HG02885 (cell line): ENCODE data around the gene REEP1.

ENCODE experiments used
- ATAC-seq: cut with Tn5 transposase; IDR thresholded peaks from one replicate; pipeline ENCODE4 v1.9.1; 2021; ENCODE audit warnings: mild to moderate bottlenecking; ENCODE audit not compliant: unreplicated experiment, poor library complexity

Gene REEP1

DNA sequence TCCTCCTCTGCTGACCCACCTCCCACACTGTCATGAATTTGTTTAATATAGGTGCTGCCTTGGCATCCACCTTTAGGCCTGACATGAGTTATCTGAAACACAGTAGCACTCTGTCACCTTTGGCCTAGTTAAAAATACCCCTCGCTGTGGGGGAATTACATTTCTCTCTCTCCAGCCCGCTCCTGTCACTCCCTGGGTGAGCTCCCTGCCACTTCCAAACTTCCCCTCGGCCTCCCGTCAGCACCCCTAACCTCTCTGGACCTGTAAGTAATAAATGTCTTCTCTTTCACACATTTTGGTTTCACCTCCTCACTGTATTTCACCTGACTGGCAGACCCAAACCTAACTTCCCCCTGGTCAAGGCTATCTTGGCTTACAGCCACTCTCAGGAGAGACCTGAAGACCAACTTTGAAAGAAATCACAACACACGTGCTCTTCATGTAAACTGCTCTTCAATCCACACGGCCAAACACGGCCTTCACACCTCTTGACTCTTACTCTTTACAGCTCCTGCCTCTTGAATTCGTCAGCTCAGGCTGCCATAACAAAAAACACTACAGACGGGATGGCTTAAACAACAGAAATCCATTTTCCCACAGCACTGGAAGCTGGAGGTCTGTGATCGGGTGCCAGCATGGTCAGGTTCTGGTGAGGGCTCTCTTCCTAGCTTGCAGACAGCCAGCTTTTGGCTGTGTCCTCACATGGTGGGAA, 28.3 kb downstream of the REEP1 start:
- ATAC-seq = no peak

DNA sequence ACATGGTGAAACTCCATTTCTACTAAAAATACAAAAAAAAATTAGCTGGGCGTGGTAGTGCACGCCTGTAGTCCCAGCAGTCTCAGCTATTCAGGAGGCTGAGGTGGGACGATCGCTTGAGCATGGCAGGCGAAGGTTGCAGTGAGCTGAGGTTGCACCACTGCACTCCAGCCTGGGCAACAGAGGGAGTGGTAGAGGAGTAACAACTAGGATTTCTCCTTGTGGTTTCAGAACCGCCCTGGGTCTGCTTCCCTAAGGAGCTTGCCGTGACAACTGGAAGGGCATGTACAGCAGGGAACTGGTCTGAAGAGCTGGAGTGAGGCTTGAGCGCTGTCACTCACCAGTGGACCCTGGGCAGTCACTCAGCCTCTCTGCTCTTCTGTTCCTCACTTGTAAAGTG, 29.1 kb downstream of the REEP1 start:
- ATAC-seq = no peak

- ATAC-seq = no peak
Measured at GRCh38 chr2:86307431-86307830, 30.0 kb downstream of the REEP1 start.

GRCh38 chr2:86305915-86306254, 31.5 kb downstream of the REEP1 start:
- no peak for ATAC-seq

GRCh38 chr2:86305195-86305914, 32.1 kb downstream of the REEP1 start:
- ATAC-seq = no peak

- ATAC-seq = no peak
Measured at GRCh38 chr2:86304416-86304815, 33.0 kb downstream of the REEP1 start.

DNA sequence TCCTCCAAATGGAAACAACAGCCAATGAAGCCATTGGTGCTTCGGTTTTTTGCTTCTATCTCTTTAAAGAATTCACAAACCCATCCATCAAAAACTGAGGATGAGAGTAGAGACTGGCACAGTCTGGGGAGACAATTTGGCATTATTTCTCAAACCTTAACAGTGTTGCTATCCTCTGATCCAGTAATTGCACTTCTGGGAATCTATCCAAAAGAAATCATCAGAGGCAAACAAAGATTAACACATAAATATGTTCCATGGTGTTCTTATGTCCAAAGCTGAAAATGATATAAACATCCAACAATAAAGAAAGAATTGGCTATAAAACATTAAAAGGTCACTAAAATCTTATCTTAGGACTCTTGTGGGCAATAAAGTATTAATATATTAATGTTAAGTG, 35.1 kb downstream of the REEP1 start:
- ATAC-seq = no peak

- ATAC-seq = no peak
Measured at GRCh38 chr2:86301711-86302202, 35.7 kb downstream of the REEP1 start.

DNA sequence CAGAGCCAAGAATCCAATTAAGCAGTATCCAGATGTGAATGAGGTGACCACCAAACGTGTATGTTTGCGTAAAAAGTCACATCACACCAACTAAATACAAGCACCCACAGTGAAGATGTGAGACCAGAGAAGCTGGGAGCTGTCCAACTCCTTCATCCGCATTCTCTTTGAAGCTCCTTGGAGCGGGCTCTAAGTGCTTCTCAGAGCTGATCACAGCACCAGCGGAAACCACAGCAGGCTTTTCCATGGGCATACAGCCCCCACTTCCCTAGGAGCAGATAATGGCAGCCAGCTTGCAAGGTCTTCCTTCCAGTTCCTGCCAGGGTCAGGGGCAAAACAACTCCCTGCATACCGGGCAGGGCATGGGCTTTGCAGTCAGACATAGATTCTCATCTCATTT, 36.4 kb downstream of the REEP1 start:
- no peak for ATAC-seq

DNA sequence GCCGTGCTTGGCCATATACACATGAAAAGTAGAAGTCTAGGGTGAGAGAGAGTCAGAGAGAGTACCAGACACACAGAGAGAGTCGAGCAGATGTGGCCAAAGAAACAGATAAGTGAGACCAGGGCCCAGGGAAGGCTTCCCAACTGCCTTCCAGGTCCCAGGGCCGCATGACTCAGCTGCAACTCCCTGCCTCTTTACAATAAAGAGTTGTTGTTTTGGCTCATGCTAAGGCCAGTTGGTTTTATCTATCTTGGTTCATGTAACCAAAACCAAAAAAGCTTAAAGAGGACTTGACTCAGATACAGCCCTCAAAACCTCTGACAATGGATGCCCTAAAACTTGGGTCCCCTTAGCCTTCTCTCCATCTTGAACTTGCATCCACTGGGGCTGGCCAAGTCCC, 36.9 kb downstream of the REEP1 start:
- no peak for ATAC-seq

- no peak for ATAC-seq
Measured at GRCh38 chr2:86298411-86299390, 38.7 kb downstream of the REEP1 start.

DNA sequence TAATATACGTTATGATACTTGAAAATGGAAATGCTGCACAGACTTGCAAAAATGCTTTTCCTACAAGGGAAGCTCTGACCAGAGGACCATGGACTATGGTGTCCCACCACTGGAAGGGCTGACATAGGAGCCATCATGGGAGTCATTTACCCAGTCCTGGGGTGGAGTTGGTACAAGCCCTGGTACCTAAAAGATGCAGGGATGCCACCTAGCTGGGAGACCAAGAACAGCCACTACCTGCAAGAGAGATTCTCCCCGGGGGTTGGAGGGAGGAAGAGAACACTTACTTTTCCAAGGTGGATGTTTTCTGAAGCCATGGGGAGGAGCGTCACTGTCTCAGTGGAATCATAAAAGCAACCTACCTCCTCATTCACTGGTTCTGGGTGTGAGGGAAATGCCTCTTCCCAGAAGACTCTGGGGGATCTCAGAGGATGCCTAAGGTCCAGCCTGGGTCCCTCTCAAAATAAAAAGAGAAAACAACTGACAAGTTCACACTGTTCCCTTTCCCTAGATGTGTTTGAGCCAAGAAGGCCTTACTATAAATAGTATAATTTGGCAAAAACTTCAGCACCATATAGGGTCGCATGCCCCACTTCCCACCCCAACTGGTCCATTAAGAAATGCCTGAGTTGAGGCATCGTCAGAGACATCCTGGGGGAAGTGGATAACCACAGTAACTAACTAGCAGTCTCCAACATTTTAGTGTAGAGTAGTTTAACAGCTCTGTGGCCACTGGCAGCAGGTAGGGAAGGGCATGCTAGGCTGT, 39.9 kb downstream of the REEP1 start:
- ATAC-seq = no peak

DNA sequence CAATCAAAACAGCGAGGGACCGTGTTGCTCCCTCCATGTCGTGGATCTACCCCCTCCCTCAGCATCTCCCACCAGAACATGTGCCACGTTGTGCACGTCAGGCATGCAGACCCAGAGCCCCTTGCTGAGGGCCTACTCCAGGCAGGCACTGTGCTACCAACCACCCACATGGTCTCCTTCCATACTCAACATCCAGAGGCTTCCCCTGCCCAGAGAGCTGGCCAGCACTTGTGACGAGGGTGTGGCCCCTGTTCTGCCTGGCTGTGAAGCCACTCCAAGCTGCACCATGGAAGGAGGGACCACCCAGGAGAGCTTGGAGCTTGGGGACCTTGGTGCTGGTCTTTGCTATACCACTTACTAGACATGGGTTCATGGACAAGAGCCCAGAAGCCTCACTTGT, 40.5 kb downstream of the REEP1 start:
- ATAC-seq = no peak

GRCh38 chr2:86295066-86295465, 42.4 kb downstream of the REEP1 start:
- no peak for ATAC-seq

- ATAC-seq = no peak
Measured at GRCh38 chr2:86293612-86294011, 43.8 kb downstream of the REEP1 start.

- ATAC-seq = no peak
Measured at GRCh38 chr2:86292571-86293515, 44.6 kb downstream of the REEP1 start.

DNA sequence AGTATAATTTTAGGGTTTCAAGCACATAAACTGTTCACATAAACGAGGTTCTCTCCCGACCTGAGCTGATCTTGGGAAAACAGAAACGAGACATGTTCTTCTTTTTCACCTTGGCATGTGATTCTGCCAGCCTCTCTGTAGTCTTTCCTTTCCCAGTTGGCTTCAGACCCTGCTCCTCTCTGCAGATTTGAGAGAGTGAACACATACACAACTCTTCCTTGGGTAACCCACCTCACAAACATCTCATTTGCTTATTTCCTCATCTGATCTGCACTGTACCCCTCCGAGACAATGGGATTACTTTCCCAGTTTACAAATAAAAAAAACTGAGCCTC, 46.1 kb downstream of the REEP1 start:
- ATAC-seq = no peak

DNA sequence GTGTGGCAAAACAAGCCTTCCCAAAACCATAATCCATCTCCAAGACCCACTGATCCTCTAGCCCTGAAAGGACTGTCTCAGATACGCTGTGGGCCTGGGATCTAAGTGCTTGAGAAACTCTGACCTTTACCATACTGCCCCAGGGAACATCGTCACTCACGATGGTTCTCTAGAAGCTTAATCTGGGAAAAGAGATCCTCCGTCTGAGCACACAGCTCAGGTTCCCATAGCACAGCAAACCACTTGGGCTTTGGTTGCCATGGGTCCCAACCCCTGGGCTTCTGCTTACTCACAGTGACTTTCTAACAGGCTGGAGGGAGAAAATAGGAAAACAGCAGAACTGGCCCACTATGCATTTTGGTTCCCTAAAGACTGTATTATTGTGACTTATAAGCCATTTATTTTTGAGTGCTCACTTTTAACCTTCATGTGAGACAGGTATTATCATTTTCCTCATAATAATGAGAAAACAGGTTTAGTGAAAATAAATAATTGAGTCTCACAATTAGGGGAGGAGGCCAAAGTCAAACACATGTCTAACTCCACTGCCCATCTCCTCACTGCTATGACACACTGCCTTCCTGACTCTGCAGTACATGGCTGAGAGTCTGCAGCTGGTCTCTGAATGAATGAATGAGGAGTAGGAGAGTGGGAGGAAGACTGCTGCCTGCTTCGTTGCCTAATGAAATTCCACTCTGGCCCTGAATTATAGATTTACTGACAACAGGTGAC, 46.7 kb downstream of the REEP1 start:
- ATAC-seq = no peak

- ATAC-seq = no peak
Measured at GRCh38 chr2:86286516-86286915, 50.9 kb downstream of the REEP1 start.
